Activated CD8-positive, alpha-beta memory T cell treated with anti-CD3 and anti-CD28 coated beads, Interleukin-2, amount 50 U/mL, for 48 hours (primary cell): Measurements from ENCODE around the gene ANKS1A.
"Not testable (repeated sequence)": the region's sequence is repeated elsewhere in the genome, so short reads cannot be mapped to it uniquely, and the experiment has no call there.

Source experiments
- DNase-seq: peaks from one replicate; pipeline ENCODE4 v3.0.0-alpha.2; 2020

ANKS1A gene

DNA sequence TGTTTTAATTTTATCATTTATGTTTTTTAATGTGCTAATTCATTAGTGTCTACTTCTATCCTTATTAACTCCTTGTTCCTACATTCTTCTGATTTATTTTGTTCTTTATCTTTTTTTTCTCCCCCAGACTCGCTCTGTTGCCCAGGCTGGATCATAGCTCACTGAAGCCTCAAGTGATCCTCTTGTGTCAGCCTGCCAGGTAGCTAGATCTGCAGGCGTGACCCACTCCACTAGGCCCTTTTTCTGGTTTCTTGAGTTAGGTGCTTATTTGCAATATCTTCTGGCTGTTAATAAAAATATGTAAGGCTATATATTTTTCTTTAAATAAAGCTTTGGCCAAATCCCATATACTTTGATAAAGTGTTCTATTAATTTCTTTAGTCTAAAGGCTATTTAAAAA, 4.1 kb upstream of the ANKS1A start:
- no peak for DNase-seq

DNA sequence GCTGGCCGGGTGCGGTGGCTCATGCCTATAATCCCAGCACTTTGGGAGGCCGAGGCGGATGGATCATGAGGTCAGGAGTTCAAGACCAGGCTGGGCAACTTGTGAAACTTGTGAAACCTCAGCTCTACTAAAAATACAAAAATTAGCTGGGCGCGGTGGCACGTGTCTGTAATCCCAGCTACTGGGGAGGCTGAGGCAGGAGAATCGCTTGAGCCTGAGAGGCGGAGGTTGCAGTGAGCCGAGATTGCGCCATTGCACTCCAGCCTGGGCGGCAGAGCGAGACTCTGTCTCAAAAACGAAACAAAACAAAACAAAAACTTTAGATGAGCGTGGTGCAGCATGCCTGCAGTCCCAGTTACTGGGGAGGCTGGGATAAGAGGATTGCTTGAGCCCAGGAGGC, 3.2 kb upstream of the ANKS1A start:
- DNase-seq: not testable (repeated sequence)

- DNase-seq: peak; percentile 95
Observed at GRCh38 chr6:34887753-34888513, 1.1 kb upstream of the ANKS1A start, which contains the start of gene TAF11. TAF11 (minus strand) TSS chr6:34888042; CDS start chr6:34887957, 85 bp downstream.

DNA sequence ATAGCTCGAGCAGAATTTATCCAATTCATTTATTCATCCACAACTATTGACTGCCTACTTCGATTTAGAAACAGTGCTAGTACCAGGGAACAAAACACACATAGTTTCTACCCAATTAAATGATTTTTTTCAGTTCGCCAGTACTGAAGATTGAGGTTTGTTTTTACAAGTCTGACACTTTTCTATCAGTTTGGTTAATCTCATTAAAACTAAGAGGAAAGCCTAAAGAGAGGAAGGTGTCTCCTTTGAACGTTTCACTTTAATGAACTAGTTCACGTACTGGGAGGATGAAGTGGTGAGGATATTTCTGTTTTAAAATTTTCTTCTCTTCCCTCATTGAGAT, 570 bp upstream of the ANKS1A start:
- no peak for DNase-seq

GRCh38 chr6:34890533-34890925, 1.5 kb downstream of the ANKS1A start:
- DNase-seq: no peak

DNA sequence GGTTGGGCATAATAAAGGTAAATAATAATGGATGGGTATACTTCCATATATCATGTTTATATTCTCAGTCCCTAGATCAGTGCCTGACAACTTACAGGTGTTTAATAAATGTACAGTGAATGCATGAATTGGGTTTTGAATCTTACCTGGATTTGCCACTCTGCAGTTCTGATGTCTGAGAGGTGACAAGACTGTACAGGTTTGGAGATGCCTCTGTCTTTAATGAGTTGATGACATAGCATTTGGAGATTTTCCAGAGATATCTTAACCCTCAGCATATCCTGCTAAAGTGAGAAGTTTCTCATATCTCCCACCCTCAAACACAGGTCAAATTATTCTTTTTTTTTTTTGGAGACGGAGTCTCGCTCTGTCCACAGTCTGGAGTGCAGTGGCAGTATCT, 2.2 kb downstream of the ANKS1A start:
- no peak for DNase-seq

DNA sequence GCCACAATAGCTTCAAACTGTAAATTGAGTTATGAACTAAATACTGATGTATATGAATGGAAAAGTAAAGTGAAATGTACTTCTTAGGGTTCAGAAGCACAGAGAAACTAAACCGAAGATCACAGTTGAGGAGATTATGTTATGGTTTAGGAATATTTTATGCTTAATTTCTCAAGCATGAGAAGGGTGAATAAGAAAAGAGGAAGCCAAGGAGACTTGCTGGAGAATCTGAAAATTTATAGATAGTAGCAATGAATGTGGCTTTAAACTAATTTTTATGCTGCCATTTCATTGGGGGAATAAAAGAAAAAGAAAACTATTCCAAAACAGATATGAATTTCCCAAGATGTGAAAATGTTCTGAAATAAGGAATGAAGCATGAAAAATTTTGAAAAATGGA, 5.6 kb downstream of the ANKS1A start:
- DNase-seq: no peak

GRCh38 chr6:34897130-34897529, 8.1 kb downstream of the ANKS1A start:
- no peak for DNase-seq

DNA sequence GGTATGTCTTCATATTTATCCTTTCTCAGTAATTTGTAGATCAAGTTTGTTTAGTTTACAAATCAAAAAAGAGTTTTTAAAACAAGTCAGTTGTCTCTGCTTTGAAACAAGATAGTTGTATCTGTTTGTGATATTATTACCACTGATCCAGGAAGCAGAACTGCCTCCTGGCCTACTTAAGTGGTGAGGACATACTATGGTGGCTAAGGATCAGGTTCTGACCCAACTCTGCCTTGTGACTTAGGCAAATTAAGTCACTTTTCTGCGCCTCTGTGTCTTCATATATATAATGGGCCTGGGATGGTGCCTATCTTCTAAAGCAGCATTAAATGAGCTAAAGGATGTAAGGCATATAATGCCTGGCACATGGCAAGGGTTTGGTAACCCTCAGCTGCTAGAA, 8.7 kb downstream of the ANKS1A start:
- DNase-seq: no peak

DNA sequence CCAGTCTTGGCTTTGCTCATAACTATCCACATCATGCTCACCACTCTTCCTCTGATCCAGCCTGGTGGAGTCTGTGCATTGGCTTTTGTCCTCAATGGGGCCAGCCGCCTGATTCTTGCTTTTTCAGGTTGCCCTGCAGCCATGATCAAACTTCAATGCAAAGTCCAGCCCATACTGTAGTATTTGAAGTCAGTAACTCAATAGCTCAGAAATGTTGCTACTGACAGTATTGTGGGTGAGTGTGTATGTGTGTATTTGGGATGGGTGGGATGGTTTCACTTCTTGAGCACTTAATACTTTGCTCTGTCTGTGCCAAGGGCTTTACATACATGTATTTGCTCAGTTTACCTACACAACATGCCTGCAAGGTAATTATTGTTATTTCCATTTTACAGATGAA, 10.7 kb downstream of the ANKS1A start:
- DNase-seq: not testable (repeated sequence)

DNA sequence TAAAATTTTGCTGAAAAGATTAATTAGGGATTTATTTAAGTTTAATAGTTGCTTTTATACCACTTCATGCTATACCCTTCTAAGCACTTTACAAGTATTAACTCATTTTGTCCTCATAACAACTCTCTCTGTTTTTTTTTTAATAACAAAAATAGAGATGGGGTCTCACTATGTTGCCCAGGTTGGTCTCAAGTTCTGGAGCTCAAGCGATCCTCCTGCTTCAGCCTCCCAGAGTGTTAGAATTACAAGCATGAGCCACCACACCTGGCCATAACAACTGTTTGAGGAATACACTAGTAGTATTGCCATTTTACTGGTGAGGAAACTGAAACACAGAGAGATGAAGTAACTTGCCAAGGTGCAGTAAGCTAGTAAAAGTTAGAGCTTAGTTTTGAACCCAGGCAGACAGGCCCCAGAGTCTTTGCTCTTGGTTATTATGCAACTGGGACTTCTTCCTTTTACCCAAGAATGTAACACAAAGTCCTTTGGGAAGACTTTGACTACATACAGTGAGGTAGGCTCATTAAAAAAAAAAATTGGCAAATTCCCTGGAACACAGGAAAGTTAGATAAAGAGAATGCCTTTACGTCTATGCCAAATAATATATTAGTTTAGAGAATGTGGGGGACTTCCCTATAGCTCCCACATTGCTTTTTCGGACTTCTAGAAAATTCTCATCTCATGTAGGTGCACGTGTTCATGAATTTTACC, 11.4 kb downstream of the ANKS1A start:
- DNase-seq: no peak

GRCh38 chr6:34901930-34902329, 12.9 kb downstream of the ANKS1A start:
- DNase-seq: no peak

DNA sequence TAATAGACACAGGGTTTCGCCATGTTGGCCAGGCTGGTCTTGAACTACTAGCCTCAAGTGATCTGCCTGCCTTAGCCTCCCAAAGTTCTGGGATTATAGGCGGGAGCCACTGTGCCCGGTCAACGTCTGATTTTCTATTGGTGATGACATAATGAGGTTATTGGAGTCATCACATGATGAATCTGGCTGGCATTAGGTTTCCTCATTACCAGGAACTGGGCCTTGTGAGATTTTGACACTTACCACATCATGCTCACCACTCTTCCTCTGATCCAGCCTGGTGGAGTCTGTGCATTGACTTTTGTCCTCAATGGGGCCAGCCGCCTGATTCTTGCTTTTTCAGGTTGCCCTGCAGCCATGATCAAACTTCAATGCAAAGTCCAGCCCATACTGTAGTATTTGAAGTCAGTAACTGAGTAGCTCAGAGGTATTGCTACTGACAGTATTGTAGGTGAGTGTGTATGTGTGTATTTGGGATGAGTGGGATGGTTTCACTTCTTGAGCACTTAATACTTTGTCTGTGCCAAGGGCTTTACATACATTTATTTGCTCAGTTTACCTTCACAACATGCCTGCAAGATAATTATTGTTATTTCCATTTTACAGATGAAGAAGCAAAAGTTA, 16.0 kb downstream of the ANKS1A start:
- no peak for DNase-seq

GRCh38 chr6:34906826-34907225, 17.8 kb downstream of the ANKS1A start:
- no peak for DNase-seq

DNA sequence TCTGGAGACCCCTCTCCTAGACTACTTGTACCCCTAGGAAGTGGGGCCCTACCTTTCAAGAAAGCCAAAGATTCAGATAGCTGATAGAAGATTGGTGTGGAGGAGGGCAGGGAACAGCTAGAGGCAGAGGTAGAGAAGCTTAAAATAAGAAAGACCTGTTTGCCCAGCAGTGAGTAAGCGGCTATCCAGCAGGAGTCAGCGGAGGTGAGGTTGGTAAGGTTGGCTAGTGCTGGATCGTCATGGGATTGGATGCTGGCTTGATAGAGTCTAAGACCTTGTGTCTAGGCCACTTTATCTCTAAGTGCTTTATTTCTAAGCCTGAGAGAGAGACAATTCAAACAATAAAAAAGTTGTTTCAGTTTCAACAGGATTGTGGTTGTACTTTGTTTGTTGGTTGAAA, 19.1 kb downstream of the ANKS1A start:
- no peak for DNase-seq

GRCh38 chr6:34909320-34909883, 20.3 kb downstream of the ANKS1A start:
- no peak for DNase-seq

DNA sequence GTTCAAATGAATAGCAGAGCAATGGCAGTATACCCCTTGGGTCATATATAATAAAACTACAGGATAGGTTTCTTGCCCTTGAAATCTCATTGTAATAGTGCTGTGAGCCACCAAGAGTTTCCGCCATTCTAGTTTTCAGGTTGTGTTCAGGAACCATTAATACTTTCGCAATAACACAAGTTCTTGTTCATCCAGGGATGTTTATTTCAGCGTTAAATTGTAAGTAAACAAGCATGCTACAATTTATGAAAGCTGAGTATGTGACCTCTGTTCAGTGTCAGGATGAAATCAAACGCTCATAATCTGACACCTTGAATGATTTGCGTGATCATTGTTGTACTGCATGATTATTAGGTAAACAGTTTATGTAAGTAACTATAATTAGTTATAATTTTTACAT, 22.8 kb downstream of the ANKS1A start:
- no peak for DNase-seq

- DNase-seq: no peak
Observed at GRCh38 chr6:34912715-34913464, 23.8 kb downstream of the ANKS1A start.

DNA sequence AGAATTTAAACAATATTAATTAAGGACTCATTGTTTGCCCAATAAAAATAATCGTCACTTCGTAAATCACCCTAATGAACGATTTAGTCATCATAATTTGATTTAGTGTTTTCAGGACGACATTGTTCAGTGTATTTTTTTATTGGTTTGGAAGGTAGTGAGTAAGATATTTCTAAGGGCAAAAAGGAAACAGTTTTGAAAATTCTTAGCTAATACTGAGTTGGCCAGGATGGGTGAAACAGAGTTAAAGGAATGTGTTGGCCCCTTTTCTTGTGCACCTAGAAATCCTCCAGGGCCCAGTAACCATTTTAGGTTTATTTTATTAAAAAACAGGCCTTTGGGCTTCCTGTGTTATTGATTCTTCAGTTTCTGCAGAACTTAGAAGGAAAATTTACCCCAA, 25.3 kb downstream of the ANKS1A start:
- DNase-seq: no peak

DNA sequence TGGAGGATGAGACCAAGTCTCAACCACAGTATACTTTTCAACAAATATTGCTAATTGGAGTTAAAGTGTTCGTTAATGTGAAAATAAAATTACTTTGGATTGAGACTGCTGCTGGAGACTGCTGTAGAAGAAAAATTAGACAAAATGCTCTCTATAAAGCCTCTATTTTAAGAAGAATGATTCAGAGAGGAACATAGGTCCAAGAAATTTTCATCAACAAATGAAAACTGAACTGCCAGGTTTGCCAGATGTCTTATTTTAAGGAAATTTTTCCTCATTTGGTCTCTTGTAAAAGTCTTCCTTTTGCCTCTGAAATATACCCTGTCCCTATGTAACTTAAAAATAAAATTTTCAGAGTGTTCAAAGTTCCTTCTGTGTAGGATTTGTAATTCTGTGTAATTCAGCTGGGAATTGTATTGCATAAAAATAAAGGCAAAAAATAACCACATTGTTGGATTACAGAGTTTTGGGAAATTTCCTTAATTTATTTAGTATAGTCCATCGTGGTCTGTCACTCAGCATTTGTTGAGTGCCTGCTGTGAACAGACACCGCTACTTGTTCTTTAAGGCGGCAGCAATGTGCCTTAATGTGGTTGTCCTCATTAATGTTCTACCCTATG, 27.4 kb downstream of the ANKS1A start:
- no peak for DNase-seq

DNA sequence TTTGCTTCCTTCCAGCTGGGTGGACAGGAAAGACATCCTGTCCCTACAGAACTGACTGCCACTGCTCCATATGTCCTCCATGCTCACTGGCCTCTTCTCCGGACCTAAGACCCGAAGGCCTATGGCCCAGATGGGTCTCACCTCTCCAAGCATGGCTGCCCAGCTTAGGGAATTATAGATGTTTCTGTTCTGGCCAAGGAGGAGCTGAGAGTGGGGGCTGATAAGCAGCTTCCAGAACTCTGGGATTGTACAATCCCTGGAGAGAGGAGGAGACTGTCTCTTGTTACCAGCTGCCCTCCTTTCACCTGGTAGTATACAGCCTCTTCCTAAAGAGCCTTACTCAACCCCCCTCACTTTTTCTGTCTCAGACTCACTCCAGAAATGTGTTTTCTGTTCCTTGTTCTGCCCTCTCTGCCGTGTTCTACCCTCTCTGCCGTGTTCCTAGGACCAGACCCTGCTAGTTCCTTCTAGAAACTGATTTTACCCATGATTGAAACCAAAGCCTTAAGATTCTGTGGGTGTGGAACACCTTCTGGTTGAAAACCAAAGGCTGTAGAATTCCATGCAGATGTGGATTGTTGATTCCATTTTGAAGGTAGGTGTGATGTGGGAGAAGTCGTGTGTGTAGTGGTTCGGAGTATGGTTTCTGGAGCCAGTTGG, 28.7 kb downstream of the ANKS1A start:
- no peak for DNase-seq

GRCh38 chr6:34919651-34920050, 30.6 kb downstream of the ANKS1A start:
- DNase-seq: no peak
